DMS114 treated with DMSO at 0.1 percent for 48 hours (cell line): ENCODE measurements around the gene LRMDA.

Experiments used
- DNase-seq: peaks from one replicate; lab custom pipeline; 2025; ENCODE audit not compliant: unreplicated experiment; lab: John Stamatoyannopoulos, UW

LRMDA gene

DNA sequence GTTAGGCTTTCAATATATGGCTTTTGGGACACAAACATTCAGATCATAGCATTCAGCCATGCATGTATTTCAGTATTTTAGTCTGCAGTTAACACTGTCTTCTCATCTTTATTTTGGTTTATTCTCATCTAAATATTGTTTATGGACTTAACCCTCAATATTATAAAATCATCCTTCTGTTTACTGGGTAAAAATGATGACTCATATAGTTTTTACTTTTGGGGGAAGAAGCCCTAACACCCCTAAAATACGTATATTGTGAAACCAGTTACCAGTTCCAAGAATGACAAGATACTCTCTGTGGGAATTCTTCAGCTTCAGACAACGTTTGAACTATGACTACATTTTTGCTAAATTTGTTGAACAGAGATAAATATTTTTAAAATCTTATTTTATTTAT is 505.4 kb downstream of the LRMDA start:
- no peak for DNase-seq

DNA sequence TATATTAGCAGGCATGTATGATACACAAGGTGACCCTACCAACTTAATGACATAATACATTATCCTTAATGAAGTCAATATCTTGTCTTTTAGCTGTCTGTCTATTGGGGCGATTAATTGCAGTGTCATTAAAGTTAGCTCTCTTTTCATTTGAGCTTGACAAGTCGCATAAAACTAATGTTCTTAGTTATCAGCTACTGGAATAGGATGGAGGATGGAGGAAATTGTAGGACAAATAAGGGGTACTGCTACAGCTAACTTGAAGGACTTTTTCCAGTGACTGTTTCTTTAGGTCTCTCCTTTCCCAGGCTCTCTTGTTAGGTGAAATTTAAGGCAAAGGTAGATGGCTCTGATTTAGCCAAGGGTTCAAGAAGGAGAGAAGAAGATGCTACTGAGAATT is 506.4 kb downstream of the LRMDA start:
- DNase-seq: no peak

DNA sequence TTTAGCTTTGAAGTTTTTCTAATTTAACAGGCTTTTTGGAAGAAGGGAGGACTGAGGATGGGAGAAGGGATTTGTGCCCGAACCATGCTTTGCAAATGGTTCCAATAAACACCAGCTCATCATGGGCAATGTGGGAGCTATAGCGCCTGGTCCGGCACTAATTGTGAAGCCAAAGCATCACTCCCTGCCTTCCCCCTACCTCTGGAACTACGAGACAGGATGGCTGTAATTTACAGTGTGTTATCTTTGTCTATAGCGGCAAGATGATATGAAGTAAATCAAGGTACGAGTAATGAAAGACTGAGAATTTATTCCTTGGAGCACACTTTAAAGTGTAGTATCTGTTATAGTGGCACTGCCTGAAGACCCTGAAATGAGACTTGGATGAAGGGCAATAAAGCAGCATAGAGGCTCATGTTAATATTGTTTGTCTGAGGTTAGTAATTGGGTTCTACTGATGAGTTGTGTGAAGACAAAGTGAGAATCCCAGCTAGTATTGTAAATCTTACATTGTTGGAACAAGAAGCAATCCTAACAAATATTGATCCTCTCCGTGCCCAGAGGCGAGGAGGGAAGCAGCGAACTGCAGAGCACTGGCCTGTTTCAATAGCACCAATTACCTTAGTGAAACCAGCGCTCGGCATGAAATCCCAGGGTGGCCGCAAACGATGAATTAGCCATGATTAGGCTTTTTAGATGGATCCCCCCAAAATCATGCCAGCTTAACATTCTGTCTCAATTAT is 507.1 kb downstream of the LRMDA start:
- DNase-seq: no peak

DNA sequence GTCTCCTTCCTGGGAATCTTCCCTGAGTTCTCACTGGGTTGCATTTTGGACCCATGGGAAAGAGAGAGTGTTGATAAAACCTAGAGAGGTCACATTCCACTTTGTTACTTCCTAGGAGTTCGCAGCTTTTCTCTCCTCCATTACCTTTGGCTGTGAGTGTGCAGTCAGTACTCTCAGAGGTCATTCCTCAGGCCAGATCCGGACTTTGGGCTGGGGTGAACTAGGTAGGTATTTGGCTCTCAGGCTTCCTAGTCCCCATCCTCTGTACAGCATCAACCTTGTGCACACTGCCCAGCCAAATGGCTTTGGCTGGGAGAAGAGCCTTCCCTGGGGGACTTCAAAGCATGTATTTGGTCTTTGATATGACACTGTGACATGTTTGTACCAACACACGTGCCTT is 508.1 kb downstream of the LRMDA start:
- DNase-seq: no peak

DNA sequence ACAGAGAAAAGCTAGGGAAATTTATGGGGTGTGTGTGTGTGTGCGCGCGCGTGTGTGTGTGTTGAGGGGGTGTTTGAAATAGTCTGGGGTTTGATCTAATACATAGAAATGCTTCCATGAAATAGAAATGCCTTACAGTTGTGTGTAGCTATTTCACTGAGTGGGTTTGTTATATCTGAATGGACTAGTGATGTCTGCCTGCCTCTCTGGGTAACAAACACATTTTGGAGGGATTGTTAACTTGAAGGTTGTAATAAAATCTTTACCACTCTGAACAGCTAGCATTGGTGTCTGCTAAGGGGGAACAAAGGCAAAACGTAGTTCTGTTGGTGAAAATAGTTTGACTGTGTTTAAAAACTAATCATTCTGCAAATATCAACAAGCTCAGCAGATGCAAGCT is 509.3 kb downstream of the LRMDA start:
- no peak for DNase-seq

DNA sequence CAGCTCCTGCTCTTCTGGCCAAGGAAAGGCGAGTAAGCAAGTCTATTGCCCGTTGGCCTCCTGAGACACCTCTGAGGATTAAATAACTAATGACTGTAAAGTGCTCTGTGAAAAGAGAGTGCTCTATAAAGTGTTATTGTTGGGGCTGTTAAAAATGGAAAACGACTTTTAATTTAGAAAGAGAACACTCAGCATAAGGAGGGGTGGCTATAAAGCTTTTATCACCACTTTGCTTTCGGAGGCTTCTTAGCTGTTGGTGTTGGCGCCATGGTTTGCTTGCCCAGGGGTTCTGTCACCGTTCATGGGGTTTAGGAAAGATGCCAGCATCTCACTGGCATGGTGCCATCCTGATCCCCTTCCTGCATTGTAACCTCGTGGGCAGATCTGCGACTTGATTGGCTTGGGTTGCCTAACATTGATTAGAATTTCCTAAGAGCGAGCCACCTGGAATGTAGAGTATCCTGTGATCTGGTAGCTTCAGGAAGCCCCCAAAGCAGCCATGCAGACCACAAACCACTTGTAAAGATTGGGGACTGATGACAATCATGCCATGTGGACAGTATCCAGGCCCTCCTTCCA is 509.9 kb downstream of the LRMDA start:
- no peak for DNase-seq

DNA sequence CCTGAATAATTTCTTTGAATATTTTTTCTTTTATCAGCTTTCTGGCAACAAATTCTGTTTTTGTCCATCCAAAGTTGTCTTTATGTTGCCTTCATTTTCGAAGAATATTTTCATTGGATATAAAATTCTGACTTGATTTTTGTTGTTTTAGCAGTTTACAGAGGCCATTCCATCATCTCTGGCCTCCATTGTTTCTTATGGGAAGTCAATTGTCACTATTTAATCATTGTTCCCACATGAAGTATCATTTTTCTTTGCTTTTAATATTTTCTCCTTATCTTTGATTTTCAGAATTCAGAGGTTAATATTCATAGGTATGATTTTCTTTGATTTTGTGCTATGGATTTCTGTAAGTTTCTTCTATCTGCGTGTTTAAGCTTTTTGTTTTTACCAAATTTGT is 512.6 kb downstream of the LRMDA start:
- DNase-seq: no peak

DNA sequence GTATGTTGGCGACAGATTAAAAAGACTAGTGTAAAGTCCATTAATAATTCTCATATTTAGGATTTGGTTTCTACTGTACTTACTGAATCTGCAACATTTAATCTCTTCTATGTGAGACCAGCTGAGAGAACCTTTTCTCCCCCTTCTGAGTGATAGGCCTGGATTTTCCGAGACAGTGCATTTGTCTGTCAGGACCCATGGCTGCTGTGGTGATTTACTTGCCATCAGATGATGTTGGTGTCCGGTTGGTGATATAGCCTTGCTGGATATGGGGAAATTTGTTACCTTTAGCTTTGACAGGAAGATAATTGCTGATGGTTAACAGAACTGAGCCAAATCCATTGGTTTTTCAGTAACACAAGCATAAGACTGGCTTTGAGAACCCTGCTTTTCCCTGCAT is 517.2 kb downstream of the LRMDA start:
- no peak for DNase-seq

DNA sequence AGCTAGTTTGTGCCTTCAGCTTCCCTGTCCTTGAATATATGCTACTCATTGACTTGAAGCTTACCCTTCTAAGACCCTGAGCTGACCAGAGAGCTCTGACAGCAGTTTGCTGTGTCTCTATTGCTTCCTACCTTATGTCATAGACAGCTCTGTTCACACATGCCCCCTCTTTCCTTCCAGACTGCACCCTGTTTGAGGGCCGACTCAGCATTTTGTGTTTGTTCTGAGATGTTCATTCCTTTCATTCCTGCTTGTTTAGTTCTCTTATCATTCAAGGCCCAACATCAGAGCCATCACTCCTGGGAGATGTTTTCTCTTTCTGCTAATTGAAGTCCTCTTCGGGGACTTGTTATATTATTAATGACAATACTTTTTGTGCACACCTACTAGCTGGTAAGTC is 518.9 kb downstream of the LRMDA start:
- no peak for DNase-seq

DNA sequence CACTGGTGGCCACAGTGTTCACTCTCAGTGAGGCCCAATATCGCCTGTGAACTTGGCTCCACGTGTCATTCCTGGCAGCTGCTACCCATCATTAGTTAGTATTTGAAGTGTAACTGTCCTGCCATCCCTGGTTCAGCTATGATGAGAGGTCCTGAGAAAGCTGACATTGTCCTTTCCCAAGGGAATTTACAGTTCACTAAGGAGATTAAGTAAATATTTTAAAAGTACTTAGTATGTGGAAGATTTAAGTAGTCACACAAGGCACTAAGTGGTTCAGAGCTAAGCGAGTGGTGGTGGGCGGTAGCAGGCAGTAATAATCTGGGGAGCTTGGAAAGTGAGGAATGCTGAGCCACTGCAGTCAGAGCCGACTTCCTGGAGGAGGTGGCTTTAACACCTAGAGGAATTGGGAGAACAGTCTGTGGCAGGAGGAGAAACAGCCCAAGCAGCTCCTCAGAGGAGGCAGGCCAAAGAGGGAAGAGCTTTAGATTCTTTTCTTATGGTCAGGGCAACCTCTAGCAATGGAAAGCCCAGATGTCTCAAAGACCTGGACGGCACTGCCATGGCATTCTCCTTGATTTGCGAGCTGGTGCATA is 519.7 kb downstream of the LRMDA start:
- DNase-seq: no peak

DNA sequence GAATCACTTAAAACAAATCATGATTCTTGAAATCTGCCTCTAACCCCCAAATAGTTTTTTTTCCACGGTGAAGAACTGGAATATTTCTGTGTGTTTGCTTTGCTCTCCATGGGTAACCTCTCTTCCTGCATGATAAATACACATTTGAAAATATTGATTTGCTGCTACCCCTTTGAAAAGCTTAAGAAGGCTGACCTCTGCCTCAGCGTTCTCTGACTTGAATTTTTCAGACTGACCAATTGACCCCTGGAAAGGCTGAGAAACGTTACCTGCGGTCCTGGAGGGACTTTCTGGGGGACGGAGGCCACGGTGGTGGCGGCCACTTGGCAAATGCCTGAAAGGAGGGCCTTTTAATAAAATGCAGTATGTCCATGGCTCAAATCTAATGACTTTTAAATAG is 520.2 kb downstream of the LRMDA start:
- DNase-seq: no peak

DNA sequence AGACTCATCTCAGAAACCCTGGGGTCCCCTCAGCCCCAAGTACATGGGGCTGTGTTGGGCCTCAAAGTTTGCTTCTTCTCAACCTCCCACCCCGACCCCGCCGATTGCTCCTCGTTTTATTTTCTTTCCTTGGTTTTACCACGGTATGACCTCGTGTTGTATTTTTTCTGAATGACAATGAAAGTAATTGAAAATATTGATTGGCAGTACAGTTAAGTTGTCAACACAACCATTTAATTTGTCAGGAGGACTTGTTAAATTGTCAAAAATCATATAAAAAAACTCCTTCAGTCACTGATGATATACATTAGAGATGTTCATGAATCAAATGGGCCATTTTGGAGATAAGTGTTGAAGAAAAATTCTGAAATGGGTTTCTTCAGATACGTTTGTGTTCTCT is 520.7 kb downstream of the LRMDA start:
- no peak for DNase-seq

DNA sequence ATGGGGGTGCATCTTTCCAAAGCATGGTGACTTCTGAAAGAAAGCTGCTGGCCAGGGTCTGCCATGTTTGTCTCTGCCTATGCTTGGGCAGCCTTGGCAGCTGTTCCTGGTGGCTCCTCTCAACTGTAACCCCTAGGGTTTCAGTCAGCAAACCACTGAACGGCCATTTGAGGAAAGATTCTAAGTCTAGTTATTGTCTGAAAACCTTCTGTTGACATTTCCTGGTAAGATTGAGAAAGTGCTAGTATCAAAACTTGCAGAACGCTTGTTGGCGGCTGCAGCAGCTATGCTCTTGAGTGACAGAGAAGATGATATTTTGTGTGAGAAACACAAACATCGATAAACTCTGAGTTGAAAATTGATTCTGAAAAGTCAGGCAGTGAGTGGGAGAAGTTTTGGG is 523.1 kb downstream of the LRMDA start:
- DNase-seq: no peak

DNA sequence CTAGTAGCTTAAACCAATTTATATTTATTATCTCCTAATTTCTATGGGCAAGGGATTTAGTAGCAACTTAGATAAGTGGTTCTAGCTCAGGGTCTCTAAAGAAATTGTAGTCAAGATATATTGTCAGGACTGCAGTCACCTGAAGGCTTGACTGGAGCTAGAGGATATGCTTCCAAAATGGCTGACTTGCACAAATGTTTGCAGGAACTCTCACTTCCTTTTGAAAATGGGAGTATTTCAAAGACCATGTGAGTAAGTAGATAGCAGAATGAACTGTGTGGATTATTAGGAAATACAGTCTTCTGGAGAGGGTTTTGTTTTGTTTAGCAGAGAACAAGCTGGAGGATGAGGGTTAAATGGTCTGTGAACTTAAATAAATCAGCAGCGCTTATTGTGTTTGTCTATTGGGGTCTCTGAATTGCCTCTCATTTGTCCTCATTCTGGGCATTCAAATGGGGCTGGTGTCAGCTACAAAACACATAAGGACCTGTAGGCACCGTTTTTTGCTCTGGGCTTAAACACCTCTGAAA is 524.6 kb downstream of the LRMDA start:
- DNase-seq: no peak

DNA sequence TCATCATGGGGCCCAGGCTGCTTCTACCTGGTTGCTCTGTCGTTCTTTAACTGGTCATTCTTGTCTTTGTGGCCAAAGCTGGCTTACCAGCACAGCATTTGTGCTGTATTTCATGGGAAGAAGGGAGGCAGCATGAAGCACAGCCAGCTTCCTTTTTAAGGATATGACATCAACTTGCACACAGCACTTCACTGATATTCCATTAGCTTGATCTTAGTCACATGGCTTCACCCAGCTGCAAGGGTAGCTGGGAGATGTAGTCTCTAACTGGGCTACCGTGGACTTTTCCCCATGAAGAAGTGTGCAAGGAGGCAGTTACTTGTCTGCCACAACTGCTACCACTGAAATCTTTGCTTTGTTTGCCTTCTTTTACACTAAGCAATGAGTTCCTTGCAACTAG is 525.2 kb downstream of the LRMDA start:
- no peak for DNase-seq

DNA sequence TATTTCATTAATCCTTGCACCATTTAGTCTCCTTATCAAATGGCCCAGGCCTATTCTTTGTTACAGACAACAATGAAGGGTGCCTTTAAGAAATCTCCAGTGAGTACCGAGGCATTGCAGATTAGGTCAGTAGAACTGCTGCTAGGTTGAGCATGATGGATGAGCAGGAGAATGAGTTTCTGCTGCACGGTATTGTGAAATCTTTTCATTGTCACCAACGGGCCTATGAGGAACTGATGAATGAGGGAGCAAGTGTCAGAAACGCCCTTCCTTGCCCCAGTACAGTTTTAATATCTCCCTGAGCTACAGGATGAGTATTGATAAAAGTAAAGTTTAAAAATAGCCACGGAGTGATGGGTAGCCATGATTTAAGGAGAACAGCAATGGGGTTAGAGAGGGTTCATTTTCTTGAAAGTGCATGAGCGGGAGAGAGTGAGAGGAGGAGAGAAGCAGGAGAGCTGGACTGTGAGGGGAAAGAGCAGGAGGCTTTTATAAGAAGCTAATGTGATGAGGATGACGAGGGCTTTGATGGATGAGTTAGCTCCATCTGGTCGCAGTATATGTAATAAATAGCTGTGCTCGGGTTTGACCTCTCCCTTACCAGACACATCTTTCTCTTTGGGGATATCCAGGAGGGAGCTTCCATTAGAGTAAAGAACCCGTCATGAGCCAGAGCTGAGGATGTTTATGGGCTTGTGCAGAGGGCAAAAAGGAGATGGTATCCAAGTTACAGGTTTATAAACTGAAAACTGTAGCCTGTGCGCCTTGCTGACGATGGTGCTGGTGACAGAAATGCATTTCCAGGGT is 526.1 kb downstream of the LRMDA start:
- DNase-seq: no peak

DNA sequence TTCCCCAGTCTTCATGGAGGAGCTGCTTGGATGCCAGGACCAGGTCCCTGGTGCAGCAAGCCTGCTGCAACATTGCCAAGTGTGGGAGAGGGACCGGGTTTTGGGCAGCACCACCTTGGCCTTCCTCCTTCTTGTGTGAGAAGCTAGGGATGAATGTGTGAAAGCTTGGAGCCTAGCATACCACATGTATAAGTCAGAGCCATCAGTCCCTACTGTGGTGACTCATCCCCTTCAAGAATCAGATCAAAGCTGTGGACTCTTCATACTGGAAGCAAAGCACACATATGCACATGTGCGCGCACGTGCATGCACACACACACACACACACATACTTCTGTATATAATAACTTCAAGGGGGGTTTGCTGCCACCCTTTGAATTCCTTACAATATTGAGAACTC is 527.8 kb downstream of the LRMDA start:
- no peak for DNase-seq

DNA sequence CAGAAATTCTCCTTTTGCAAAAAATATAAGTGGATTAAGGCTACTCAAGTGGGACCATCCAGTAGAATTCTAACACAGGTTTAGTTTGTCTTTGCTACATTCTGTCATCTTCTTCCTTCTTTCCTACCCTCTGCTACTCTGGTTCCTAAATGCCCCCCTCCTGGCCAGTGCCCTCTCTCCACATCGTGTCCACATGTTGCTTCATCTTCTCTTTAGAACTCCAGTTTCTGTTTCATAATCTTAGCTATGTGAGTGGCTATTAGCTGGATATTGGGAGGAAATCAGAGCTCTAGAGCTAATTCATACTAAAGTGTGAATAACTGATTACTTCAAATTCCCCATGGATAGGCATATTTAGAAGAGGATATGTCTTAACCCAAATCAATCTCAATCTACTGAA is 528.5 kb downstream of the LRMDA start:
- no peak for DNase-seq

DNA sequence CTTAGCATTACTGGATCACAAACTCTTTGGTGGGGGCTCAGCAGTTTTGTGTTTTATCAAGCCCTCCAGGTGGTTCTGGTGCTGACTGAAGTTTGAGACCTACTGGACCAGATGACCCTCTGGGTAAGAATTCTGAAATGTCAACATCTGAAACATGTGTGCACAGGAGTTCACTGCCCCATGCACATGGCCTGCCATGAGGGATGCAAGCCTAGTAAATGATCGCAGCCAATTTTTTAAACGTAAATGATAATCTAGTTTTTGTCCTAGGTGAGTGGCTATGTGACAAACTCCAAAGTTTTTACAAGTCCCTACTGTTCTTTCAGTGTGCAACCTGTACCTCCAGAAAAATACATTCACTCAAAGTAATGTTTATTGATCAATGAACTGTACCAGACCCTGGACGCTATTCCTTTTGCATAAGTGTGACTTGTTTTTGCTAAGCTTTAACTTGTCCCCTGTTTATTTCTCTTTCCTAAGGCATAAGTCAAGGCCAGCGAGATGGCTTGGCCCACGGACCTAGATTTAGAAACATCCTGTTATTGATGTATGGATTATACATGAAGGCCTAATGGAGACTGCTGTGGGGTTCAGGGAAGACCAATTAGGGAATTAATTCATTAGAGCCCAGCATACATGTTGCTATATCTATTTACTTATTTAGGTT is 531.1 kb downstream of the LRMDA start:
- no peak for DNase-seq

DNA sequence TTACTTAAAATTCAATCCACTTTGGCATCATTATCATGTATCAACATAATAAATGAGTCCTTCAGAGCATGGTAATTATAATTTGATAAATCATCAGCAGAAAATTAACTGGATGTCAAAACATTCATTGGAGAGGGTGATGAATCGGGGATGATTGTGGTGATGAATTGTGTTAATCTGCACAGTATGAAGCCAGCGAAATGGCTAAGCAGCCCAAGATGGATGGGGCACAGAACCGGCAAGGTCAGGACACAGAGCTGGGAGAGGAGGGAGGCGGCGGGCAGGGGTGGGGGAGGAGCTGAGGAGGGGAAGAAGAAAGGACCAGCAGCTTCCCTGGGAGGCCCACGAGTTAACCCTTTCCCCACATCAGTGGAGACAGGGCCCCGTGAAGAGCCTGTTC is 536.1 kb downstream of the LRMDA start:
- DNase-seq: no peak

DNA sequence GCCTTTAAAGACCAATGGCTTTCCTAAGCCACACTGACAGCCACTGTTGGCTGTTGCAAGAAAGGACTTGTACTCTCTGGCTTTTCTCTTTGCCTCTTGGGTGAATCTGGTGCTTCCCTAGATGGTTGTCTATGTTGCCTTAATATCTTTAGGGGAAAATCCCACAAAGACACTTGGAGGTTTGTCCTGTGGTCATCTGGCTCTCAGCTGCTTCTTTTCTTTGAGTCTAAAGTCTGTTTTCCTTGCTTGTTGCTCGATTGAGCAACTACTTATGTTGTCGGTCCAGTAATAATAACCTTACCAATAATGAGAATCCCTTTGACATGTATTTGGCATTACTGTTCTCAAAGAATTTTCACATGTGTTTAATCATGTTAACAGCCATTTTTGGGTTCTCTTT is 537.6 kb downstream of the LRMDA start:
- no peak for DNase-seq
